Osteoblast (primary cell): ENCODE results near the gene CAMTA1. TPM values are rescaled to one million over a fixed set of nuclear protein-coding genes. Genes with fewer than 3 reads are reported as not detected.

Experiments used
- DNase-seq: peaks from one replicate; pipeline ENCODE4 v3.0.0; 2011; ENCODE audit warnings: low spot score, mixed read lengths; ENCODE audit not compliant: insufficient read length; ENCODE audit errors: missing footprints
- H2AFZ ChIP-seq: 2 replicates; pipeline ENCODE4 v1.6.0; 2011; ENCODE audit warnings: mild to moderate bottlenecking, low read length
- H3K27ac ChIP-seq: 2 replicates; pipeline ENCODE4 v1.5.1; 2011; ENCODE audit warnings: mild to moderate bottlenecking, low read depth, low read length, moderate library complexity
- H3K27me3 ChIP-seq: 2 replicates; pipeline ENCODE4 v1.6.0; 2012; ENCODE audit warnings: mild to moderate bottlenecking, control low read depth, inconsistent platforms, low read length, moderate library complexity; ENCODE audit not compliant: insufficient read depth
- H3K36me3 ChIP-seq: 2 replicates; pipeline ENCODE4 v1.5.1; 2011; ENCODE audit warnings: mild to moderate bottlenecking, low read length, control low read depth, moderate library complexity; ENCODE audit not compliant: insufficient read depth
- H3K4me1 ChIP-seq: 2 replicates; pipeline ENCODE4 v1.5.1; 2011; ENCODE audit warnings: mild to moderate bottlenecking, low read length, control low read depth, moderate library complexity; ENCODE audit not compliant: insufficient read depth
- H3K4me2 ChIP-seq: 2 replicates; pipeline ENCODE4 v1.6.0; 2011; ENCODE audit warnings: mild to moderate bottlenecking, low read length; ENCODE audit not compliant: insufficient read depth
- H3K4me3 ChIP-seq: fragments of 200-600 bp; sonication (generic); 3 replicates; pipeline ENCODE4 v1.5.1; 2012; ENCODE audit warnings: mild to moderate bottlenecking, low read length, inconsistent platforms; ENCODE audit not compliant: insufficient read depth
- H3K79me2 ChIP-seq: 2 replicates; pipeline ENCODE4 v1.6.0; 2012; ENCODE audit warnings: mild to moderate bottlenecking, low read length, control low read depth, inconsistent platforms; ENCODE audit not compliant: insufficient read depth
- H3K9me3 ChIP-seq: 2 replicates; pipeline ENCODE4 v1.5.1; 2011; ENCODE audit warnings: low read depth, low read length, control low read depth
- H4K20me1 ChIP-seq: 2 replicates; pipeline ENCODE4 v1.6.0; 2012; ENCODE audit warnings: mild to moderate bottlenecking, low read length, control low read depth; ENCODE audit not compliant: insufficient read depth
- CTCF ChIP-seq: IDR thresholded peaks from 2 replicates; pipeline ENCODE4 v1.5.1; 2011; ENCODE audit warnings: mild to moderate bottlenecking, low read depth, low read length, moderate library complexity; ENCODE audit errors: extremely low read depth
- total RNA-seq: library from RNA; depleted of rRNA; stranded (reverse); fragments of >200 nt; gene quantifications from 2 replicates; pipeline ENCODE4 v1.2.3, GENCODE V29; 2012

The CAMTA1 gene
- total RNA-seq, 1 donor = 47.4 TPM

DNA sequence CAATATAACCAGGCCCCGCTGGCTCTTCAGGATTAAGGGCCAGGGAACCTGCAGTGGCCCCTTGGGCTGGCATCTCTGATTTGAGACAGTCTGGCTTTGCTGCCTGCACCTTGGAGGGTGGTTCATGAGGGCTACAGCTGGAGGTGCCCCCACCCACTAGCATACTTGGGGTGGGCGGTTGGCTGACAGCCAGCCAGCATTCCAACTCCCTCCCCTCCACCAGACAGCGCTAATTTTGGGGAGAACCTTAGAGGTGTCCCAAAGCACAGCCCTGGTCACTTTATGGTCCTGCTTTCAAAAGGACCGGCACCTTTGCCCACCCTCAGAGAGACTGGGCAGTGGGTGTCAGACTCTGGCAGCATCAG lies 805.2 kb downstream of the CAMTA1 start:
- Histone ChIP-seq H3K27ac (no peak overlapping the region), H3K27me3 (peaks cover 2% of the 10 kb centered on the region), H3K36me3 (no peaks in the 10 kb centered on the region), H3K4me1 (no peaks in the 10 kb centered on the region), H3K9me3 (no peaks in the 10 kb centered on the region), H3K4me3 (no peak overlapping the region), H2AFZ (no peak overlapping the region), H3K4me2 (no peak overlapping the region), H3K79me2 (no peaks in the 10 kb centered on the region), H4K20me1 (no peaks in the 10 kb centered on the region)
- no peak for TF ChIP-seq CTCF
- DNase-seq = no peak

DNA sequence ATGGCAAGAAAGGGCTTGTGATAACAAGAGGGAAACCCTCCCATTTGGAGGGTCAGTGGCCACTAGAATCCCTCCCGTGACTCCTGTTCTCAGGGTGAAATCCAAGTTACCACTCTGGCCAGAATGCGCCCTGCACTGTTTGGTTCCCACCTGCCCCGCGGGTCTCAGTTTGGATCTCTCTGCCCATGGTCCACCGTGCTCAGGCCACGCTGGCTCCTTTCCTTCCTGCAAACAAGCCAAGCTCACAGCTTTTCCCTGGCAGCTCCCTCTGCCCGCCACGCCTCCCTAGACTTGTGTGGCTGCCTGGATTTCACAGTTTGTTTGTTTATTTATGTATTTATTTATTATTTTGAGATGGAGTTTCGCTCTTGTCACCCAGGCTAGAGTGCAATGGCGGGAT lies 806.3 kb downstream of the CAMTA1 start:
- H3K27me3 ChIP-seq = peaks cover 2% of the 10 kb centered on the region
- no peak overlapping the region for H3K27ac ChIP-seq
- no peaks in the 10 kb centered on the region for H3K36me3 ChIP-seq
- H2AFZ ChIP-seq = no peak overlapping the region
- DNase-seq = peak; percentile 57
- no peak overlapping the region for H3K4me3 ChIP-seq
- no peak for TF ChIP-seq CTCF
- H3K4me2 ChIP-seq = no peak overlapping the region
- no peaks in the 10 kb centered on the region for H4K20me1 ChIP-seq
- no peaks in the 10 kb centered on the region for H3K79me2 ChIP-seq
- no peaks in the 10 kb centered on the region for H3K9me3 ChIP-seq
- no peaks in the 10 kb centered on the region for H3K4me1 ChIP-seq

DNA sequence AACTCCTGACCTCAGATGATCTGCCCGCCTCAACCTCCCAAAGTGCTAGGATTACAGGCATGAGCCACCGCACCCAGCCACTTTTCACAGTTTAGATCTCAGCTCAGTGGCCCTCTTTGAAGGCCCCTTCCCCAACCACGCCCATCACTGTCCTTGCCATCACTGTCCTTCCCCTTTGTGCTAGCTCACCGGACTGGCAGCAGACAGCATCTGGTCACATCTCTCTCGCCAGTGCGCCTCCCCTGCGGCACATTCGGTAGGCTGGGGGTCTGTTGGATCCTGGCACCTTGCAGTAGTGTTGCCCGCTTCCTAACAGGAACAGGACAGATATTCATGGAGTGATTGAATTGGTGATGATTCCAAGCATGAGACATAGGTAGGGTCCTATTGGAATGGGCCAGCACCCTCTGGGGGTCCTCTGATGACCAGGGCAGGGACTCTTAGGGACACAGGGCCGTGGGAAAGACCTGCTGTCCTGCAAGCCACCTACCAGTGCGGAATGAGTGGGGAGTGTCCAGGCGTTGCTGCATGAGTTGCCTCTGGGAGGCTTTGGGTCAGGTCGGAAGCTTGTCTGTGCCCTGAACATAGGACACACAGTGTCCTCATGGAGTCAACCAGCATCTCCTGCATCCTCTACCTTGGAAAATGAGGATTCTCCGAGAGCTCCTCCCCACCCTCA lies 807.0 kb downstream of the CAMTA1 start:
- DNase-seq = no peak
- H3K9me3 ChIP-seq = no peaks in the 10 kb centered on the region
- no peak for TF ChIP-seq CTCF

DNA sequence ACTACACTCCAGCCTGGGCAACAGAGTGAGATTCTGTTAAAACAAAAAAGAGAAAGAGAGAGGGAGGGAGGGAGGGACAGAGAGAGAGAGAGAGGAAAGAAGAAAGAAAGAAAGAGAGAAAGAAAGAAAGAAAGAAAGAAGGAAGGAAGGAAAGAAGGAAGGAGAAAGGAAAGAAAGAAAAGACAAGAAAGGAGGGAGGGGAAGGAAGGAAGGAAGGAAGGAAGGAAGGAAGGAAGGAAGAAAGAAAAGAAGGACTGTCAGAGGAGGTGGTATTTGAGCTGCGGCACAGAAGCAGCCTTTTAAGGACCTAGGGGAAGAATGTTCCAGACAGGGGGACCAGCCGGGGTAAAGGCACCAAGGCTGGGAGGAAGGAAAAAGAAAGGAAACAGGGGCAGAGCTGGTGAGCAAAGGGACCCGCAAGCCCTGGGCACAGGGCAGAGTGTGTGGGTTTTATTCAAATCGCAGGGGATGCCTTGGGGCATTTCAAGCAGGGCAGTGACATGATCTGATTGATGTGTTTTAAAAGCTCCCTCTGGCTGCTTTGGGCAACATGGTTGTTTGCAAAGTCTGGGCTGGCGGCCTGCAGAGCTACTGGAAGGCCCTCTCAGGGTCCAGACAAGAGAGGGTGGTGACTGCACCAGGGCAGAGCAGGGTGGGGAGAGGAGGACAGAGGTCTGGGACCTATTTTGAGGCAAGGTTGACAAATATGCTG lies 808.9 kb downstream of the CAMTA1 start:
- no peak for TF ChIP-seq CTCF
- Histone ChIP-seq H3K4me3 (no peak overlapping the region), H3K9me3 (no peaks in the 10 kb centered on the region)

More for the DNA sequence above, 807.0 kb downstream of the CAMTA1 start:
- H2AFZ ChIP-seq = no peak overlapping the region
- no peaks in the 10 kb centered on the region for H3K36me3 ChIP-seq
- H3K79me2 ChIP-seq = no peaks in the 10 kb centered on the region
- no peaks in the 10 kb centered on the region for H4K20me1 ChIP-seq
- H3K4me2 ChIP-seq = no peak overlapping the region
- H3K27me3 ChIP-seq = peaks cover 2% of the 10 kb centered on the region
- no peak overlapping the region for H3K4me3 ChIP-seq
- no peak overlapping the region for H3K27ac ChIP-seq
- H3K4me1 ChIP-seq = no peaks in the 10 kb centered on the region

More for the DNA sequence above, 808.9 kb downstream of the CAMTA1 start:
- Histone ChIP-seq H3K27me3 (no peaks in the 10 kb centered on the region), H3K27ac (no peak overlapping the region), H3K79me2 (no peaks in the 10 kb centered on the region), H4K20me1 (no peaks in the 10 kb centered on the region), H3K4me1 (no peaks in the 10 kb centered on the region), H3K36me3 (no peaks in the 10 kb centered on the region), H3K4me2 (no peak overlapping the region), H2AFZ (no peak overlapping the region)
- DNase-seq = peak; percentile 71
